ENCODE data around the gene MAP2K2. TPM values are rescaled to one million over a fixed set of nuclear protein-coding genes. Genes with fewer than 3 reads are reported as not detected.

The MAP2K2 gene
- total and polyA plus RNA-seq, 2 experiments from 2014 or later: 32.3 to 212 TPM

DNA sequence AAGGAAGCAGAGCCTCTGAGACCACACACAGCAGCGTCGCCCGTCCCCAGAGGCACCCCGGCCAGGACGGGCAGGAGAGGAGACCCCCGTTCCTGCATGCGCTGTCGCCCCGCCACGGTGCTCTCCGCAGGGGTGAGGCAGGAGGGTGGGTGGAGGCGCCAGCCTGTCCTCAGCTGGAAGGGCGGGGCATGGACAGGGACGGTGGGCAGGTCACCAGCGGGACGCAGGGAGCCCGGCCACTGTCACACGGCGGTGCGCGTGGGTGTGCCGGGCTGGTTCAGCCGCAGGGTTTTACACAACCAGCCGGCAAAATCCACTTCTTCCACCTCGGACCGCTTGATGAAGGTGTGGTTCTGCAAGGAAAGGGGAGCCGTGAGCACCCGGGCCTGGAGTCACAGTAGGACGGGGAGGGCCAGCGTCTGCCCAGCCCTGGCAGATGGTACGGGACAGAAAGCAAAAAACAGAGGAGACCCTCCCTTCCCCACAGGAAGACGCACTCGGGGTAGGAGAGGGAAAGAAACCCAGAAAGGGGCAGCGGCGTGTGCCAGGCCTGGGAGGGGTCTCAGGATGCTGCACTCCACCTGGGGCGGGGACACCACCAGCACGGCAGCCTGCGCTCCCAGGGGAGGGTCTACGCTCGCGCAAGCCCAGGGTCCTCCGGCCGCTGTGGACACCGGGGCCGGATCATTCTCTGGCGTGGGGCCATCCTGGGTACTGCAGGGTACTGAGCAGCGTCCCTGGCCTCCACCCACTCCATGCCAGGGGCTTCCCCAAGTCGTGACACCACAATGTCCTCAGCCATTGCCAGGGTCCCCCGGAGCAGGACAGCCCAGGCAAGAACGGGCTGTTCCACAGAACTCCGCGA is 33.3 kb downstream of the MAP2K2 start:
- Histone ChIP-seq H3K9me2 (ENCODE audit: insufficient read depth) (no peaks in the 10 kb centered on the region), H3K79me2 (ENCODE audit: insufficient read depth) (no peaks in the 10 kb centered on the region), H3K4me1 (ENCODE audit: insufficient read depth) (no peaks in the 10 kb centered on the region), H4K20me1 (ENCODE audit: insufficient read depth) (no peaks in the 10 kb centered on the region), H3K9ac (no peak overlapping the region), H2AFZ (no peak overlapping the region), H3K36me3 (ENCODE audit: low read depth) (no peaks in the 10 kb centered on the region; the same call in 1 of the 2 replicates), H3K4me3 (no peak overlapping the region), H3K4me2 (ENCODE audit: unreplicated experiment) (no peak overlapping the region), H3F3A (ENCODE audit: insufficient read depth) (no peaks in the 10 kb centered on the region), H3K27ac (no peak overlapping the region), H3K9me3 (ENCODE audit: low read depth) (no peaks in the 10 kb centered on the region), H3K27me3 (replicated peaks; ENCODE audit: insufficient read depth) (no peaks in the 10 kb centered on the region)
- no peak for DNase-seq
- TF ChIP-seq EZH2 (IDR thresholded peaks at IDR 0.05; ENCODE audit: insufficient read depth, poor library complexity, severe bottlenecking): no peak
- TF ChIP-seq EZH2phosphoT487 (IDR thresholded peaks at IDR 0.05; ENCODE audit: insufficient read depth, low read depth): no peak
- in situ Hi-C loops (cut with MboI): no loop called here
- 90% methylated on average over 40 to 49 of the region's 52 CpGs for WGBS, 2 experiments (ENCODE audit: low coverage in 1 of 2, low lambda C conversion rate in 2 of 2, missing lambda C conversion rate in 2 of 2)

DNA sequence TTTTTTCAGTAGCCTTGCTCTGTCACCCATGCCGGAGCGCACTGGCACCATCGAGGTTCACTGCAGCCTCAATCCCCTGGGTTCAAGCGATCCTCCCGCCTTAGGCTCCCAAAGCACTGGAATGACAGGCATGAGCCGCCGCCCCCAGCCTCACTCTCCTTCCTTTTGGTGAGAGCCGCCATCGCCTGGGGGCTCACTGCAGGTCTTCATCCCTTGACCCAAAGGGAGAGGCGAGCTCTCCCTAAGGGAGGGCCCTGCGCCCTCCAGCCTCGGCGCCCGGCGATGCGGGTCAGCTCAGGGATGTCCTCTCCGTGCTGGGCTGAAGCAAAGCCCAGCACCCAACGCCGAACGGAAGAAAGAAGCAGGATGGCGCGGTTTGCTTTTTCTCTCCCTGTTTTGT is 34.0 kb downstream of the MAP2K2 start:
- no peak overlapping the region for H3K4me3 ChIP-seq
- no peaks in the 10 kb centered on the region for H3K9me3 ChIP-seq (ENCODE audit: low read depth)
- no peaks in the 10 kb centered on the region for H3K9me2 ChIP-seq (ENCODE audit: insufficient read depth)
- H3K36me3 ChIP-seq (ENCODE audit: low read depth): no peaks in the 10 kb centered on the region; the same call in 1 of the 2 replicates
- 95 to 97% methylated on average over 21 to 22 of the region's 22 CpGs for WGBS, 2 experiments (ENCODE audit: low coverage in 1 of 2, low lambda C conversion rate in 2 of 2, missing lambda C conversion rate in 2 of 2)
- no peak for DNase-seq
- TF ChIP-seq EZH2 (IDR thresholded peaks at IDR 0.05; ENCODE audit: insufficient read depth, poor library complexity, severe bottlenecking) (no peak), EZH2phosphoT487 (IDR thresholded peaks at IDR 0.05; ENCODE audit: insufficient read depth, low read depth) (no peak)
- no peak overlapping the region for H3K9ac ChIP-seq
- H3K27ac ChIP-seq: no peak overlapping the region
- H3K4me1 ChIP-seq (ENCODE audit: insufficient read depth): no peaks in the 10 kb centered on the region
- H4K20me1 ChIP-seq (ENCODE audit: insufficient read depth): no peaks in the 10 kb centered on the region
- H3K79me2 ChIP-seq (ENCODE audit: insufficient read depth): no peaks in the 10 kb centered on the region
- no peak overlapping the region for H3K4me2 ChIP-seq (ENCODE audit: unreplicated experiment)
- in situ Hi-C loops (cut with MboI): no loop called here
- no peaks in the 10 kb centered on the region for H3K27me3 ChIP-seq (replicated peaks; ENCODE audit: insufficient read depth)
- H2AFZ ChIP-seq: no peak overlapping the region
- no peaks in the 10 kb centered on the region for H3F3A ChIP-seq (ENCODE audit: insufficient read depth)

- in situ Hi-C loops (cut with MboI): no loop called here
- WGBS, 2 experiments (ENCODE audit: low coverage in 1 of 2, low lambda C conversion rate in 2 of 2, missing lambda C conversion rate in 2 of 2): 89 to 91% methylated on average over 26 of the region's 26 CpGs
- Histone ChIP-seq H3K9me3 (ENCODE audit: low read depth) (no peaks in the 10 kb centered on the region), H2AFZ (no peak overlapping the region), H3K27me3 (replicated peaks; ENCODE audit: insufficient read depth) (no peaks in the 10 kb centered on the region), H3F3A (ENCODE audit: insufficient read depth) (no peaks in the 10 kb centered on the region), H4K20me1 (ENCODE audit: insufficient read depth) (no peaks in the 10 kb centered on the region), H3K4me2 (ENCODE audit: unreplicated experiment) (no peak overlapping the region), H3K79me2 (ENCODE audit: insufficient read depth) (no peaks in the 10 kb centered on the region), H3K9ac (no peak overlapping the region), H3K36me3 (ENCODE audit: low read depth) (no peaks in the 10 kb centered on the region; the same call in 1 of the 2 replicates), H3K9me2 (ENCODE audit: insufficient read depth) (no peaks in the 10 kb centered on the region), H3K27ac (no peak overlapping the region), H3K4me1 (ENCODE audit: insufficient read depth) (no peaks in the 10 kb centered on the region), H3K4me3 (no peak overlapping the region)
- TF ChIP-seq EZH2 (IDR thresholded peaks at IDR 0.05; ENCODE audit: insufficient read depth, poor library complexity, severe bottlenecking) (no peak), EZH2phosphoT487 (IDR thresholded peaks at IDR 0.05; ENCODE audit: insufficient read depth, low read depth) (no peak)
- DNase-seq: no peak
Measured at GRCh38 chr19:4089400-4089908, 34.5 kb downstream of the MAP2K2 start.

GRCh38 chr19:4088975-4089374 is 34.9 kb downstream of the MAP2K2 start:
- Histone ChIP-seq H3K27me3 (replicated peaks; ENCODE audit: insufficient read depth) (no peaks in the 10 kb centered on the region), H4K20me1 (ENCODE audit: insufficient read depth) (no peaks in the 10 kb centered on the region), H3F3A (ENCODE audit: insufficient read depth) (no peaks in the 10 kb centered on the region), H3K4me2 (ENCODE audit: unreplicated experiment) (no peak overlapping the region), H3K4me3 (no peak overlapping the region), H3K9me2 (ENCODE audit: insufficient read depth) (no peaks in the 10 kb centered on the region), H3K36me3 (ENCODE audit: low read depth) (no peaks in the 10 kb centered on the region; the same call in 1 of the 2 replicates), H2AFZ (no peak overlapping the region), H3K9ac (no peak overlapping the region), H3K4me1 (ENCODE audit: insufficient read depth) (no peaks in the 10 kb centered on the region), H3K79me2 (ENCODE audit: insufficient read depth) (no peaks in the 10 kb centered on the region), H3K27ac (no peak overlapping the region), H3K9me3 (ENCODE audit: low read depth) (no peaks in the 10 kb centered on the region)
- in situ Hi-C loops (cut with MboI): no loop called here
- TF ChIP-seq EZH2phosphoT487 (IDR thresholded peaks at IDR 0.05; ENCODE audit: insufficient read depth, low read depth) (no peak), EZH2 (IDR thresholded peaks at IDR 0.05; ENCODE audit: insufficient read depth, poor library complexity, severe bottlenecking) (no peak)
- WGBS, 2 experiments (ENCODE audit: low coverage in 1 of 2, low lambda C conversion rate in 2 of 2, missing lambda C conversion rate in 2 of 2): 92 to 96% methylated on average over 2 of the region's 2 CpGs
- no peak for DNase-seq

Data from GM23248 (cell line).